ENCODE results near the gene CSN3.
"Not testable (repeated sequence)": the region's sequence is repeated elsewhere in the genome, so short reads cannot be mapped to it uniquely, and the experiment has no call there.

DNA sequence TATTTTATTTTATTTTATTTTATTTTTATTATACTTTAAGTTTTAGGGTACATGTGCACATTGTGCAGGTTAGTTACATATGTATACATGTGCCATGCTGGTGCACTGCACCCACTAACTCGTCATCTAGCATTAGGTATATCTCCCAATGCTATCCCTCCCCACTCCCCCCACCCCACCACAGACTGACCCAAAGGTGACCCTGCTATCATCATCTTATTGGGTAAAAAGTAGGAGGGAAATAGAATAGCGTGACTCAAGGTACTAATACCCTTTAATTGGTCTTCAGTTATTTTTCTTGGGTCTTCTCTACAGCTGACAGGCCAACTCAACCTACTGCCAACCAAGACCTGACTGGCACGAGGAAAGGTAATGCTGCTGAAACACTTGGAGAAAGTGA is at the start of gene CSN3:
- TF ChIP-seq POLR2A, EP300 (IDR thresholded peaks at IDR 0.05): not testable (repeated sequence)
- TF ChIP-seq, protein P1, sequence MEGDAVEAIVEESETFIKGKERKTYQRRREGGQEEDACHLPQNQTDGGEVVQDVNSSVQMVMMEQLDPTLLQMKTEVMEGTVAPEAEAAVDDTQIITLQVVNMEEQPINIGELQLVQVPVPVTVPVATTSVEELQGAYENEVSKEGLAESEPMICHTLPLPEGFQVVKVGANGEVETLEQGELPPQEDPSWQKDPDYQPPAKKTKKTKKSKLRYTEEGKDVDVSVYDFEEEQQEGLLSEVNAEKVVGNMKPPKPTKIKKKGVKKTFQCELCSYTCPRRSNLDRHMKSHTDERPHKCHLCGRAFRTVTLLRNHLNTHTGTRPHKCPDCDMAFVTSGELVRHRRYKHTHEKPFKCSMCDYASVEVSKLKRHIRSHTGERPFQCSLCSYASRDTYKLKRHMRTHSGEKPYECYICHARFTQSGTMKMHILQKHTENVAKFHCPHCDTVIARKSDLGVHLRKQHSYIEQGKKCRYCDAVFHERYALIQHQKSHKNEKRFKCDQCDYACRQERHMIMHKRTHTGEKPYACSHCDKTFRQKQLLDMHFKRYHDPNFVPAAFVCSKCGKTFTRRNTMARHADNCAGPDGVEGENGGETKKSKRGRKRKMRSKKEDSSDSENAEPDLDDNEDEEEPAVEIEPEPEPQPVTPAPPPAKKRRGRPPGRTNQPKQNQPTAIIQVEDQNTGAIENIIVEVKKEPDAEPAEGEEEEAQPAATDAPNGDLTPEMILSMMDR (IDR thresholded peaks at IDR 0.05): not testable (repeated sequence)

Data from ovary (tissue), 3 donors.